MM.1S (cell line): ENCODE measurements around the gene LRRTM4.

Source experiments
- EZH2phosphoT487 ChIP-seq: fragments of 300-600 bp; sonication (generic); IDR thresholded peaks from 2 replicates; pipeline ENCODE4 v1.6.1; 2018; ENCODE audit warnings: antibody characterized with exemption, low read length
- TF ChIP-seq, protein P1 (sequence below): fragments of 300-600 bp; sonication (generic); IDR thresholded peaks from 2 replicates; pipeline ENCODE4 v1.5.1; 2016; ENCODE audit warnings: antibody characterized with exemption, low read length, mixed read lengths

DNA sequence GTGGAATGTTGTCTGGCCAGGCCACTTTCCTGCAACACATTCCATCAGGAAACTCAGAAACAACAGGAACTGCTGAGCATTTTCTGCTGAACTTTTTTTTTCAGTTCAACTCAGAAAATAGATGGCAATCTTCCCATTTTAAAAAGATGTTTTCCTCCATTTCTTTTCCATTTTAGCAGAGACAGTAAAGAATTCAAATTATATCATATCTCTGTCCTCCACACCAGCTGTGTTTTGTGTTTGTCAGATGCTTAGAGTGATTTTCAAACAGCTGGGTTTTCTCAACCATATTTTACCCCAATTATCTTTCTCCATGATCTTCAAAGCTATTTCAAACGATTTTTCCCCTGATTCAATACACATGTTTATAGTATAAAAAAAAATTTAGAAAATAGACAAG lies 713.4 kb downstream of the LRRTM4 start:
- TF ChIP-seq, protein P1, sequence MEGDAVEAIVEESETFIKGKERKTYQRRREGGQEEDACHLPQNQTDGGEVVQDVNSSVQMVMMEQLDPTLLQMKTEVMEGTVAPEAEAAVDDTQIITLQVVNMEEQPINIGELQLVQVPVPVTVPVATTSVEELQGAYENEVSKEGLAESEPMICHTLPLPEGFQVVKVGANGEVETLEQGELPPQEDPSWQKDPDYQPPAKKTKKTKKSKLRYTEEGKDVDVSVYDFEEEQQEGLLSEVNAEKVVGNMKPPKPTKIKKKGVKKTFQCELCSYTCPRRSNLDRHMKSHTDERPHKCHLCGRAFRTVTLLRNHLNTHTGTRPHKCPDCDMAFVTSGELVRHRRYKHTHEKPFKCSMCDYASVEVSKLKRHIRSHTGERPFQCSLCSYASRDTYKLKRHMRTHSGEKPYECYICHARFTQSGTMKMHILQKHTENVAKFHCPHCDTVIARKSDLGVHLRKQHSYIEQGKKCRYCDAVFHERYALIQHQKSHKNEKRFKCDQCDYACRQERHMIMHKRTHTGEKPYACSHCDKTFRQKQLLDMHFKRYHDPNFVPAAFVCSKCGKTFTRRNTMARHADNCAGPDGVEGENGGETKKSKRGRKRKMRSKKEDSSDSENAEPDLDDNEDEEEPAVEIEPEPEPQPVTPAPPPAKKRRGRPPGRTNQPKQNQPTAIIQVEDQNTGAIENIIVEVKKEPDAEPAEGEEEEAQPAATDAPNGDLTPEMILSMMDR, result no peak
- TF ChIP-seq EZH2phosphoT487, result no peak
